Large intestine (tissue), 12 donors: ENCODE data around the gene SEMA3G. TPM values are rescaled to one million over a fixed set of nuclear protein-coding genes. Genes with fewer than 3 reads are reported as not detected.

ENCODE experiments used
- DNase-seq, 2 donors: peaks; one replicate each; pipeline versions ENCODE4 v3.0.0 to v3.0.0-alpha.2; 2013
- H3K27ac ChIP-seq: one replicate; pipeline ENCODE4 v1.5.1; 2013; ENCODE audit warnings: low read length
- H3K27me3 ChIP-seq: 2 replicates; pipeline ENCODE4 v1.6.1; 2013; ENCODE audit warnings: low read length; ENCODE audit not compliant: control insufficient read depth, insufficient read depth
- H3K36me3 ChIP-seq: 2 replicates; pipeline ENCODE4 v1.6.1; 2013; ENCODE audit warnings: low read length; ENCODE audit not compliant: control insufficient read depth, insufficient read depth
- H3K4me1 ChIP-seq: one replicate; pipeline ENCODE4 v1.6.1; 2013; ENCODE audit warnings: low read length; ENCODE audit not compliant: control insufficient read depth, insufficient read depth
- H3K4me3 ChIP-seq: one replicate; pipeline ENCODE4 v1.5.1; 2013; ENCODE audit warnings: low read length
- H3K9me3 ChIP-seq: one replicate; pipeline ENCODE4 v1.6.1; 2013; ENCODE audit warnings: mild to moderate bottlenecking, low read depth, low read length, moderate library complexity; ENCODE audit not compliant: control insufficient read depth
- WGBS: methylation state at CpG from one replicate; pipeline ENCODE4 v1.1.5; 2013; ENCODE audit warnings: low lambda C conversion rate; ENCODE audit not compliant: insufficient coverage; 5-methylcytosine and 5-hydroxymethylcytosine counted together
- long read RNA-seq, 11 donors: transcript quantifications; one replicate each; lab custom pipeline, GENCODE V29; 2026
- polyA plus RNA-seq: library from polyadenylated mRNA; unstranded; fragments of 120-200 nt; gene quantifications from one replicate; pipeline ENCODE4 v1.2.1, GENCODE V29; 2013

SEMA3G gene
- polyA plus RNA-seq: 2.9 TPM
- long read RNA-seq, donor 1: 0 reads
- long read RNA-seq, donor 2: 0 reads
- long read RNA-seq, donor 3: 0 reads
- long read RNA-seq, donor 4: 0 reads
- long read RNA-seq, donor 5: 0 reads
- long read RNA-seq, donor 6: 0 reads
- long read RNA-seq, donor 7: 0 reads
- long read RNA-seq, donor 8: 0 reads
- long read RNA-seq, donor 9: 0 reads
- long read RNA-seq, donor 10: 0 reads
- long read RNA-seq, donor 11: 0 reads

DNA sequence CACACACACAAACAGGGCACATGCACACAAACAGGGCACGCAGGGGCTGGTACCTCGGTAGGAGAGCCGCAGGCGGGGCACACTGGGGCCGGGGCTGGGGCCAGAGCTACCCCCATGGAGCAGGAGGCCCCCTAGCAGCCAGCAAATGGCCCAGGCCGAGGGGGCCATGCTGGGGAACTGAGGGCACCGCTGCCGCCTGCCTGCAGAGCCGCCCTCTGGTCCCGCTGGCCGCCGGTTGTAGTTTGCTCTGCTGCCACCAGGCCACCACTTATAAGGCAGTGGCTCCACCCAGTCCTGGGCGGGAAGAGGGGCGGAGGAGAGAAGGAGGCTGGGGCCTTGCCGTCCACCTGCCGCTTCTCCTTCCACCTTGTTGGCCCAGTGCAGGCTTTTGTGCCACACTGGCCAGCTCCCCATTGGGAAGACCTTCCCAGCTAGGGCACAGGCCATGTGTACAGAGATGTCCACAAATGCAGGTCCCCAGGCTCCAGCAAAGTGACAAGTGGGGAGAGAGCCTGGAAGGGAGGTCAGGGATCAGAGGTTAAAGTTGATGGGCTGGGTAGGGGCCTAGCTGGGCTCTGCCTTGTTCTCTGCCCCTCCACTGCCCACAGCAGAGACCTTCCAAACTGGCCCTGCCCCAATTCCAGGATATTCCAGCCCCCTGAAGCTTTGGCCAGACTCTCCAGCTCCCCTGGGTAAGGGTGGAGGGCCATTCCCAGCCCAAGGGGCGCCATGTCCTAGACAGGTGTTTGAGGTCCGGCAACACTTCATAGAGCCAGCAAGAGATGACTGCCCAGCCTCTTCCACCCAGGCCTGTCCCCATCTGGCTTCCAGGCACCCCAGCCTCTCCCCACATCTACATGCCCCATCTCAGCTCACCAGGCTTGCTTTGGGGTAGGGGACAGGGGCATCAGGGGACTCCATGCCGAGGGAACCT lies at the start of gene SEMA3G:
TSS of gene SEMA3G (minus strand) at position 244 of the 934 bp plus-strand sequence. CDS start at position 168, 76 bp downstream.
- Histone ChIP-seq H3K27ac (no peak within 1 kb of the TSS), H3K9me3 (no peaks in the 10 kb centered on the region), H3K27me3 (no peaks in the 10 kb centered on the region), H3K4me3 (no peak within 1 kb of the TSS), H3K4me1 (peaks cover 8% of the 10 kb centered on the region), H3K36me3 (no peaks in the 10 kb centered on the region)
- WGBS: no CpG with 5 or more reads among the region's 19 CpGs
- DNase-seq: peak in 1 of 2 donors; percentile 60

DNA sequence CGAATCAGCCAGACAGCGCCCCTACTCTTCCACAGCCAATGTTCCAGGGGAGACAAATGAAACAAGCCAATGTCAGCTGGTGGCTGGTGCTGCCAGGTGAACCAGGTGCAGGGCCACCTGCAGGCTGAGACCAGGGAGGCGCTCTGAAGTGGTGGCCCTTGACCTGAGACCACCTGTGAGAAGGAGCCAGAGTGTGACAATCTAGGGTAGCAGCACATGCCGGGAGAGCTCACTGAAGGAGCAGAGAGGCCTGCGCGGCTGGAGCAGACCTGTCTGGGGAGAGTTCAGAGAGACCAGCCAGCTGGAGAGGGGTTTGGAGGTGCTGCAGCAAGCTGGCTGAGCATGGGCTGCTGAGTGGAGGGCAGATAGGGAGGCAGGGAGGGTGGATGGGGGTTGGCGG lies 49.5 kb upstream of the SEMA3G start:
- DNase-seq: no peak
- WGBS: no CpG with 5 or more reads among the region's 7 CpGs
- no peak overlapping the region for H3K4me3 ChIP-seq
- H3K27me3 ChIP-seq: no peaks in the 10 kb centered on the region
- H3K27ac ChIP-seq: no peak overlapping the region
- H3K4me1 ChIP-seq: no peaks in the 10 kb centered on the region
- no peaks in the 10 kb centered on the region for H3K9me3 ChIP-seq
- H3K36me3 ChIP-seq: peaks cover 41% of the 10 kb centered on the region

DNA sequence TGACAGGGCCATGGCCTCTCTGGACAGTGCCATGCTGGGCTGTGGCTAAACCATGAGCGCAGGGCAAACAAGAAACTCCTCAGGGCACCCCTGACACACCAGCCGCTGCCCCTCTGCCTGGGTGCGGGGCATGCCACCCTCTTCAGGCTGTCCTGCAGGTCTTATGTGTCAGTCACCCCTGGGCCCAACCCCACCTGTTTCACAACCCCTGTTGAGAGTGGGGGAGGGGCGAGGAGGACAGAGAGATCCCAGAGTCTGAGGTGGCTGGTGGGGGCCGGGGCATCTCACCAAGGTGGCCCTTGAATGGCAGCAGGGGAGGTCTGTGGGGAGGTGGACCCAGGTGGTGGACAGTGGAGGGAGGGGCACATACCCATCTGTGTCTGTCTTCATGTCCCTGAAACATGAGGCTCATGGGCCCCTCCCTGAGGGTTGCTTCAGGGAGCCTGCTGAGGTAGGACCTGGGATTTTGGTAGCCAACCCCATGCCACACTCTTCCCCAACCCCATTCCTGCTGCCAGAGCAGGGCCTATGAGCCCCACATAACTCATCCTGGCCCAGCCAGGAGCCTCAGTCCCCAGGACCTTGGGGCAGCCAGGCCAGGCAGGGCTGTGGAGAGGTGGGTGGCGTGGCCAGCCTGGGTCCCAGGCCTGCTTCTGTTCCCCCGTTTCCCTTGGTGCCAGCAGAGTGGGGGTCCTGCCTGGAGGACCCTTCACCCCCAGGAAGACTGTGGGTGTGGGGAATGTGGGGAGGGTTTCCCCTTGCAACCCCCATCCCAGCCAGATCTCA lies 48.5 kb upstream of the SEMA3G start:
- no peaks in the 10 kb centered on the region for H3K4me1 ChIP-seq

DNA sequence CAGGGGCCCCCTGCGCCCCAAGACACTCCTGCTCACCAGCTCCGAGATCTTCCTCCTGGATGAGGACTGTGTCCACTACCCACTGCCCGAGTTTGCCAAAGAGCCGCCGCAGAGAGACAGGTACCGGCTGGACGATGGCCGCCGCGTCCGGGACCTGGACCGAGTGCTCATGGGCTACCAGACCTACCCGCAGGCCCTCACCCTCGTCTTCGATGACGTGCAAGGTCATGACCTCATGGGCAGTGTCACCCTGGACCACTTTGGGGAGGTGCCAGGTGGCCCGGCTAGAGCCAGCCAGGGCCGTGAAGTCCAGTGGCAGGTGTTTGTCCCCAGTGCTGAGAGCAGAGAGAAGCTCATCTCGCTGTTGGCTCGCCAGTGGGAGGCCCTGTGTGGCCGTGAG lies 47.2 kb upstream of the SEMA3G start:
- H3K36me3 ChIP-seq: peaks cover 64% of the 10 kb centered on the region
- no peaks in the 10 kb centered on the region for H3K4me1 ChIP-seq
- H3K27me3 ChIP-seq: no peaks in the 10 kb centered on the region
- no peak overlapping the region for H3K4me3 ChIP-seq
- H3K27ac ChIP-seq: no peak overlapping the region
- H3K9me3 ChIP-seq: peaks cover 9% of the 10 kb centered on the region
- WGBS: no CpG with 5 or more reads among the region's 21 CpGs
- no peak for DNase-seq

More for the DNA sequence above, 48.5 kb upstream of the SEMA3G start:
- H3K27me3 ChIP-seq: no peaks in the 10 kb centered on the region
- no peak for DNase-seq
- no peak overlapping the region for H3K4me3 ChIP-seq
- no CpG with 5 or more reads among the region's 7 CpGs for WGBS
- no peak overlapping the region for H3K27ac ChIP-seq
- no peaks in the 10 kb centered on the region for H3K9me3 ChIP-seq
- H3K36me3 ChIP-seq: peaks cover 51% of the 10 kb centered on the region

DNA sequence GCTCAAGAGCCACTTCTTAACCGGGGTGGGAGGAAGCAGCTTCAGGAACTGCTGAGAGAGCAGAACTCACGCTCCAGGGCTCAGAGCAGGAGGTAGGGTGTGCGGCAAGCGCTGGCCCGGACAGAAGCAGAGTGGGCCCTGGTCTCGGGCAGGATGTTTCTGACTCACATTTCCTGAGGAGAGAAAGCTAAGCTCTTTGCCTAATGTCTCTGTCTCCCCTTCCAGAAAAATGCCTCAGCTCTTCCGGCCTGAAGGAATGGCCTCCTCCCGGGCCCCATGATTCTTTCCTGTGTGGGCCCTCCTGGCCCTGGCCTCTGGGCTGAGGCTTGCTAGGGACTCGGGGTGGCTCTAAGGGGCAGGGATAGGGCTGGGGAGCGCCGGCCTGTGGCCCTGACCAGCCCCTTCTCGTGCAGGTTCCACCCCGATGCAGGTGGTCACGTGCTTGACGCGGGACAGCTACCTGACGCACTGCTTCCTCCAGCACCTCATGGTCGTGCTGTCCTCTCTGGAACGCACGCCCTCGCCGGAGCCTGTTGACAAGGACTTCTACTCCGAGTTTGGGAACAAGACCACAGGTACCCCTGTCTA lies 46.1 kb upstream of the SEMA3G start:
- H3K4me1 ChIP-seq: no peaks in the 10 kb centered on the region
- no peaks in the 10 kb centered on the region for H3K27me3 ChIP-seq
- no CpG with 5 or more reads among the region's 23 CpGs for WGBS
- H3K4me3 ChIP-seq: no peak overlapping the region
- no peak for DNase-seq
- no peak overlapping the region for H3K27ac ChIP-seq
- peaks cover 11% of the 10 kb centered on the region for H3K9me3 ChIP-seq
- peaks cover 73% of the 10 kb centered on the region for H3K36me3 ChIP-seq

DNA sequence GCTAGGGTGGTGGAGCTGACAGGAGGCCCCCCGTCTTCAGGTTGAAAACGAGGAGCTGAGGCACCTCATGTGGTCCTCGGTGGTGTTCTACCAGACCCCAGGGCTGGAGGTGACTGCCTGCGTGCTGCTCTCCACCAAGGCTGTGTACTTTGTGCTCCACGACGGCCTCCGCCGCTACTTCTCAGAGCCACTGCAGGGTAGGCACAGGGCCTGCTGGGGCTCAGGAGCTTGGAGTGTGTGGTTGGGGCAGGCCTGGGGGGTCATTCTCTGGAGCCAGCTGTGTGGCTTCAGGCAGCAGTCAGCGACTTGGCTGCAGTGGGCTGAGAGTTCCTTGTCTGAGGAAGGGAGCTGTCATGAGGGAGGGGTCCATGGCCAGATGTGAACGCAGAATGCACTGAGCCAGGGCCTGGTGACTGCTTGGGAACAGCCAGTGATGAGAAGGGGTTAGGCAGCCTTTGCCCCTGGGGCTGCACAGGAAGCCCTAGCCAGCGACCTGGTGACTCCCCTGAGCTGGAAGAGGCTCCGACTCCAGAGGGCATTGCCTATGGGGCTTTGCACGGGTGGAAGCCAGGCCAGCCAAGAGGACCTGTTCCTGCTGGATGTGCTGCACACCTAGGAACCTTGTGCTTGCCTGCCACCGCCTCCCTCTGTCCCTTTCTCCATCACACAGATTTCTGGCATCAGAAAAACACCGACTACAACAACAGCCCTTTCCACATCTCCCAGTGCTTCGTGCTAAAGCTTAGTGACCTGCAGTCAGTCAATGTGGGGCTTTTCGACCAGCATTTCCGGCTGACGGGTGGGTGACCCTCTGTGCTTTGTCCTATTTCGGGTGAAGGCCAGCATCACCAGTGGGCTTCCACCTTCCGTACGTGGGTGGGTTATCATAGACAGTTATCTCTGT lies 45.4 kb upstream of the SEMA3G start:
- no peak for DNase-seq
- H3K36me3 ChIP-seq: peaks cover 79% of the 10 kb centered on the region
- H3K27ac ChIP-seq: no peak overlapping the region
- no peak overlapping the region for H3K4me3 ChIP-seq
- no peaks in the 10 kb centered on the region for H3K4me1 ChIP-seq
- H3K9me3 ChIP-seq: peaks cover 11% of the 10 kb centered on the region
- no CpG with 5 or more reads among the region's 22 CpGs for WGBS
- no peaks in the 10 kb centered on the region for H3K27me3 ChIP-seq

DNA sequence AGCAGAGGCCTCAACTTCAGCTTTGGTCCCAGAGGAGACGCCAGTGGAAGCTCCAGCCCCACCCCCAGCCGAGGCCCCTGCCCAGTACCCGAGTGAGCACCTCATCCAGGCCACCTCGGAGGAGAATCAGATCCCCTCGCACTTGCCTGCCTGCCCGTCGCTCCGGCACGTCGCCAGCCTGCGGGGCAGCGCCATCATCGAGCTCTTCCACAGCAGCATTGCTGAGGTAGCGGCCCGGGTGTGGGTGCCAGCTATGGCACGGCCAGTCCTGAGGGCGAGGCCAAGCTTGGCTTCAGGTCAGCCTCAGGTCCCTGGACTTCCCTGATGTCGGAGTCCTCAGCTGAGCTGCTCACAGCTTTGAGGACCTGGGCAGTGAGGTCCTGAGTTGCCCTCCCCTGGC lies 44.5 kb upstream of the SEMA3G start:
- Histone ChIP-seq H3K4me1 (no peaks in the 10 kb centered on the region), H3K27me3 (no peaks in the 10 kb centered on the region), H3K36me3 (peaks cover 86% of the 10 kb centered on the region), H3K9me3 (peaks cover 11% of the 10 kb centered on the region), H3K27ac (no peak overlapping the region), H3K4me3 (no peak overlapping the region)
- WGBS: no CpG with 5 or more reads among the region's 18 CpGs
- DNase-seq: no peak

DNA sequence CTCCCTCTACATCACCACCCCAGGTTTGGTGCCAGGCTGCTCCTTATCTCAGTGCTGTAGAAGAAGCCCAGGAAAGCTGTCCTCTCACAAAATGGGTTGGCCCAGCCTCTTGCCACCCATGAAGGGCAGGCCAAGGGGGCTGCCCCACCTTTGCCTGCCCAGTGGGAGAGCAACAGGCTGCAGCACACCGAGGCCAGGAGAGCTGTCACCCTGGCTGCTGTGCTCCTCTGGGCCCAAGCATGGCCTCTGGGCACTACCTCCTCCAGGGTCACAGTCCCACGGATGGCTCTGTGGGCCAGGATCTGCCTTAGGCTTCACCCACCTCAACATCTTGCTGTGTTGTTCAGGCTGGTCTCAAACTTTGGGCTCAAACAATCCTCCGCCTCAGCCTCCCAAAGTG lies 43.8 kb upstream of the SEMA3G start:
- no peak overlapping the region for H3K27ac ChIP-seq

DNA sequence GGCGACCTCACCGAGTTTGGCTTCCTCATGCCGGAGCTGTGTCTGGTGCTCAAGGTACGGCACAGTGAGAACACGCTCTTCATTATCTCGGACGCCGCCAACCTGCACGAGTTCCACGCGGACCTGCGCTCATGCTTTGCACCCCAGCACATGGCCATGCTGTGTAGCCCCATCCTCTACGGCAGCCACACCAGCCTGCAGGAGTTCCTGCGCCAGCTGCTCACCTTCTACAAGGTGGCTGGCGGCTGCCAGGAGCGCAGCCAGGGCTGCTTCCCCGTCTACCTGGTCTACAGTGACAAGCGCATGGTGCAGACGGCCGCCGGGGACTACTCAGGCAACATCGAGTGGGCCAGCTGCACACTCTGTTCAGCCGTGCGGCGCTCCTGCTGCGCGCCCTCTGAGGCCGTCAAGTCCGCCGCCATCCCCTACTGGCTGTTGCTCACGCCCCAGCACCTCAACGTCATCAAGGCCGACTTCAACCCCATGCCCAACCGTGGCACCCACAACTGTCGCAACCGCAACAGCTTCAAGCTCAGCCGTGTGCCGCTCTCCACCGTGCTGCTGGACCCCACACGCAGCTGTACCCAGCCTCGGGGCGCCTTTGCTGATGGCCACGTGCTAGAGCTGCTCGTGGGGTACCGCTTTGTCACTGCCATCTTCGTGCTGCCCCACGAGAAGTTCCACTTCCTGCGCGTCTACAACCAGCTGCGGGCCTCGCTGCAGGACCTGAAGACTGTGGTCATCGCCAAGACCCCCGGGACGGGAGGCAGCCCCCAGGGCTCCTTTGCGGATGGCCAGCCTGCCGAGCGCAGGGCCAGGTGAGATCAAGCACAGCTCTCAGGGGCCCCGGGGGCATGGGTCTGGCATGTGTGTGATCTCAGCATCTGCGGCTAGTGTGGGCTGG lies 43.1 kb upstream of the SEMA3G start:
- DNase-seq: no peak
- H3K4me1 ChIP-seq: no peaks in the 10 kb centered on the region

More for the DNA sequence above, 43.8 kb upstream of the SEMA3G start:
- Histone ChIP-seq H3K4me1 (no peaks in the 10 kb centered on the region), H3K27me3 (no peaks in the 10 kb centered on the region), H3K9me3 (peaks cover 11% of the 10 kb centered on the region), H3K36me3 (peaks cover 86% of the 10 kb centered on the region), H3K4me3 (no peak overlapping the region)
- no peak for DNase-seq
- WGBS: no CpG with 5 or more reads among the region's 3 CpGs

More for the DNA sequence above, 43.1 kb upstream of the SEMA3G start:
- Histone ChIP-seq H3K27me3 (no peaks in the 10 kb centered on the region), H3K27ac (no peak overlapping the region), H3K9me3 (peaks cover 11% of the 10 kb centered on the region), H3K4me3 (no peak overlapping the region), H3K36me3 (peaks cover 83% of the 10 kb centered on the region)
- no CpG with 5 or more reads among the region's 59 CpGs for WGBS
